IMR-90 (cell line): ENCODE data around the gene PLD5. TPM values are rescaled to one million over a fixed set of nuclear protein-coding genes. Genes with fewer than 3 reads are reported as not detected.

Experiments used
- ATAC-seq: fragments of 200-7000 bp; cut with Tn5 transposase; 2 replicates; pipeline ENCODE4 v1.9.1; 2020; ENCODE audit warnings: low read depth, mild to moderate bottlenecking, moderate library complexity
- BruUV-seq: library from RNA; stranded (reverse); fragments of 400-500 nt; replicated peaks from 2 replicates; lab custom pipeline; 2021; lab: Mats Ljungman, UMichigan
- CTCF ChIA-PET: fragments of 300-600 bp; formaldehyde crosslinking; extraction: SDS; loops from one replicate; lab custom pipeline; 2021; ENCODE audit warnings: antibody characterized with exemption; lab: Yijun Ruan, JAX
- POLR2A ChIA-PET: fragments of 300-600 bp; sonication (Branson Sonifier 250); formaldehyde crosslinking; loops from one replicate; lab custom pipeline; 2022; ENCODE audit warnings: antibody characterized with exemption; ENCODE audit not compliant: unreplicated experiment; lab: Charles Lee
- DNase-seq: peaks from one replicate; pipeline ENCODE4 v3.0.0; 2013
- H2AFZ ChIP-seq: replicated peaks from 2 replicates; pipeline ENCODE3; 2013; ENCODE audit warnings: low read length, mild to moderate bottlenecking; ENCODE audit not compliant: poor library complexity
- H2AK5ac ChIP-seq: 2 replicates; pipeline ENCODE4 v1.6.1; 2013; ENCODE audit warnings: low read depth, low read length, inconsistent platforms
- H2AK9ac ChIP-seq: replicated peaks from 2 replicates; pipeline ENCODE3; 2013; ENCODE audit warnings: mild to moderate bottlenecking, low read depth, low read length, moderate library complexity; ENCODE audit not compliant: poor library complexity
- H2BK120ac ChIP-seq: 2 replicates; pipeline ENCODE4 v1.6.1; 2013; ENCODE audit warnings: low read depth, low read length, inconsistent platforms
- H2BK15ac ChIP-seq: 3 replicates; pipeline ENCODE4 v1.6.1; 2013; ENCODE audit warnings: low read depth, low read length, inconsistent platforms
- H2BK20ac ChIP-seq: 2 replicates; pipeline ENCODE4 v1.6.1; 2013; ENCODE audit warnings: low read depth, mild to moderate bottlenecking, inconsistent platforms, low read length, moderate library complexity
- H2BK5ac ChIP-seq: 2 replicates; pipeline ENCODE4 v1.6.1; 2013; ENCODE audit warnings: mild to moderate bottlenecking, low read depth, low read length, inconsistent platforms; ENCODE audit not compliant: poor library complexity, severe bottlenecking
- H3K14ac ChIP-seq: replicated peaks from 2 replicates; pipeline ENCODE4 v1.6.1; 2013; ENCODE audit warnings: low read depth, low read length, inconsistent platforms
- H3K18ac ChIP-seq: 2 replicates; pipeline ENCODE4 v1.6.1; 2013; ENCODE audit warnings: low read depth, low read length, control low read depth
- H3K23ac ChIP-seq: 2 replicates; pipeline ENCODE4 v1.6.1; 2013; ENCODE audit warnings: low read depth, low read length, inconsistent platforms
- H3K27ac ChIP-seq: 2 replicates; pipeline ENCODE4 v1.5.1; 2013; ENCODE audit warnings: mild to moderate bottlenecking, control low read depth, low read length; ENCODE audit not compliant: insufficient read depth
- H3K27me3 ChIP-seq: 2 replicates; pipeline ENCODE4 v1.6.1; 2013; ENCODE audit warnings: low read length; ENCODE audit not compliant: control insufficient read depth, insufficient read depth
- H3K36me3 ChIP-seq: 2 replicates; pipeline ENCODE4 v1.6.1; 2013; ENCODE audit warnings: low read length, mixed read lengths; ENCODE audit not compliant: control insufficient read depth, insufficient read depth
- H3K4ac ChIP-seq: 2 replicates; pipeline ENCODE4 v1.6.1; 2013; ENCODE audit warnings: low read depth, low read length, inconsistent platforms
- H3K4me1 ChIP-seq: 2 replicates; pipeline ENCODE4 v1.6.1; 2013; ENCODE audit warnings: low read length, mixed read lengths; ENCODE audit not compliant: control insufficient read depth, insufficient read depth
- H3K4me2 ChIP-seq: 2 replicates; pipeline ENCODE4 v1.6.1; 2013; ENCODE audit warnings: low read depth, mild to moderate bottlenecking, control low read depth, low read length, moderate library complexity
- H3K4me3 ChIP-seq: 2 replicates; pipeline ENCODE4 v1.5.1; 2013; ENCODE audit warnings: low read depth, mild to moderate bottlenecking, control low read depth, low read length, moderate library complexity; ENCODE audit not compliant: insufficient read depth
- H3K56ac ChIP-seq: 2 replicates; pipeline ENCODE4 v1.6.1; 2013; ENCODE audit warnings: low read length, inconsistent platforms; ENCODE audit not compliant: insufficient read depth; ENCODE audit errors: extremely low read depth
- H3K79me1 ChIP-seq, 2 experiments: 2 replicates each; pipeline ENCODE4 v1.6.1; 2013; ENCODE audit warnings: low read length in 2 of 2, inconsistent platforms in 1 of 2, low read depth in 1 of 2
- H3K9ac ChIP-seq: 2 replicates; pipeline ENCODE4 v1.6.1; 2013; ENCODE audit warnings: low read depth, low read length, control low read depth
- H3K9me1 ChIP-seq: 2 replicates; pipeline ENCODE4 v1.6.1; 2013; ENCODE audit warnings: low read length, inconsistent platforms; ENCODE audit not compliant: insufficient read depth
- H3K9me3 ChIP-seq: 2 replicates; pipeline ENCODE4 v1.6.1; 2013; ENCODE audit warnings: low read length; ENCODE audit not compliant: control insufficient read depth, insufficient read depth
- H4K20me1 ChIP-seq: 2 replicates; pipeline ENCODE4 v1.6.1; 2013; ENCODE audit warnings: low read length, inconsistent platforms; ENCODE audit not compliant: insufficient read depth
- H4K5ac ChIP-seq: 2 replicates; pipeline ENCODE4 v1.6.1; 2013; ENCODE audit warnings: mild to moderate bottlenecking, low read depth, low read length, control low read depth
- H4K8ac ChIP-seq, 2 experiments: 2 replicates each; pipeline ENCODE4 v1.6.1; 2013; ENCODE audit warnings: low read depth in 2 of 2, low read length in 2 of 2, control low read depth in 1 of 2, inconsistent platforms in 1 of 2
- H4K91ac ChIP-seq: 2 replicates; pipeline ENCODE4 v1.6.1; 2013; ENCODE audit warnings: low read depth, low read length, inconsistent platforms; ENCODE audit not compliant: insufficient read depth
- BHLHE40 ChIP-seq: fragments of 150-350 bp; IDR thresholded peaks from 2 replicates; pipeline ENCODE4 v1.6.1; 2016; ENCODE audit warnings: mild to moderate bottlenecking, low read depth, low read length
- CEBPB ChIP-seq: IDR thresholded peaks from 2 replicates; pipeline ENCODE4 v1.6.1; 2012; ENCODE audit warnings: low read depth, low read length, improper control_type of control experiment
- CHD1 ChIP-seq: IDR thresholded peaks from 2 replicates; pipeline ENCODE4 v1.6.1; 2012; ENCODE audit warnings: low read depth, low read length, improper control_type of control experiment
- CTCF ChIP-seq: conservative IDR thresholded peaks from 2 replicates; pipeline ENCODE4 v1.5.1; 2012; ENCODE audit warnings: mild to moderate bottlenecking, low read depth, low read length, improper control_type of control experiment
- ELK1 ChIP-seq: fragments of 150-350 bp; IDR thresholded peaks from 2 replicates; pipeline ENCODE4 v1.6.1; 2016; ENCODE audit warnings: low read depth, mild to moderate bottlenecking, low read length, moderate library complexity, borderline replicate concordance
- FOS ChIP-seq: fragments of 150-350 bp; IDR thresholded peaks from 2 replicates; pipeline ENCODE4 v1.6.1; 2016; ENCODE audit warnings: low read depth, low read length
- MAFK ChIP-seq: IDR thresholded peaks from 2 replicates; pipeline ENCODE4 v1.6.1; 2012; ENCODE audit warnings: low read depth, low read length, improper control_type of control experiment
- MAZ ChIP-seq: IDR thresholded peaks from 2 replicates; pipeline ENCODE4 v1.6.1; 2012; ENCODE audit warnings: low read depth, mild to moderate bottlenecking, low read length, improper control_type of control experiment, moderate library complexity, borderline replicate concordance
- MXI1 ChIP-seq: IDR thresholded peaks from 2 replicates; pipeline ENCODE4 v1.6.1; 2012; ENCODE audit warnings: low read depth, mild to moderate bottlenecking, low read length, moderate library complexity, borderline replicate concordance
- NFE2L2 ChIP-seq: fragments of 150-350 bp; IDR thresholded peaks from 2 replicates; pipeline ENCODE4 v1.6.1; 2016; ENCODE audit warnings: low read depth, mild to moderate bottlenecking, low read length
- POLR2A ChIP-seq: IDR thresholded peaks from 2 replicates; pipeline ENCODE4 v1.6.1; 2012; ENCODE audit warnings: mild to moderate bottlenecking, low read depth, low read length
- RAD21 ChIP-seq: IDR thresholded peaks from 2 replicates; pipeline ENCODE4 v1.6.1; 2012; ENCODE audit warnings: low read length, improper control_type of control experiment
- RCOR1 ChIP-seq: IDR thresholded peaks from 2 replicates; pipeline ENCODE4 v1.6.1; 2012; ENCODE audit warnings: mild to moderate bottlenecking, low read length, improper control_type of control experiment; ENCODE audit not compliant: insufficient replicate concordance
- RFX5 ChIP-seq: IDR thresholded peaks from 2 replicates; pipeline ENCODE4 v1.8.0; 2012; ENCODE audit warnings: low read depth, mild to moderate bottlenecking, low read length, moderate library complexity
- SMC3 ChIP-seq: fragments of 150-350 bp; IDR thresholded peaks from 2 replicates; pipeline ENCODE4 v1.6.1; 2016; ENCODE audit warnings: low read depth, mild to moderate bottlenecking, antibody characterized with exemption, low read length, moderate library complexity
- USF2 ChIP-seq: fragments of 150-350 bp; IDR thresholded peaks from 2 replicates; pipeline ENCODE4 v1.6.1; 2017; ENCODE audit warnings: mild to moderate bottlenecking, antibody characterized with exemption, low read length, low read depth
- WGBS, 2 experiments: methylation state at CpG; one replicate each; pipeline versions ENCODE4 v1.1.5 to v1.1.7; 2013; ENCODE audit warnings: missing lambda C conversion rate in 2 of 2; ENCODE audit not compliant: insufficient read length in 1 of 2; ENCODE audit errors: extremely low coverage in 2 of 2; 5-methylcytosine and 5-hydroxymethylcytosine counted together
- dilution Hi-C: fragments of 300-500 bp; cut with HindIII; formaldehyde crosslinking; loops from one replicate; pipeline ENCODE4 v1.14.3; 2018; ENCODE audit warnings: low sequenced_read_pairs; ENCODE audit not compliant: unreplicated experiment
- in situ Hi-C: fragments of 300-500 bp; cut with MboI; formaldehyde crosslinking; loops from 3 replicates; pipeline ENCODE4 v1.14.3; 2019; ENCODE audit warnings: low sequenced_read_pairs, inconsistent platforms, mixed read lengths
- intact Hi-C: fragments of 100-400 bp; cut with micrococcal nuclease; formaldehyde crosslinking; loops from 2 replicates; pipeline ENCODE4 v1.10.0; 2022
- polyA plus RNA-seq, 3 experiments: library from polyadenylated mRNA; depleted of rRNA; stranded (reverse); fragments of >200 nt; gene quantifications; 2 replicates each; pipeline ENCODE4 v1.2.3, GENCODE V29; 2012; ENCODE audit warnings: low replicate concordance in 1 of 3
- total RNA-seq: library from RNA; depleted of rRNA; stranded (reverse); fragments of >200 nt; gene quantifications from 2 replicates; pipeline ENCODE4 v1.2.3, GENCODE V29; 2012

PLD5 gene
- total and polyA plus RNA-seq, 2 of the 4 experiments (the other 2 are of a cell fraction): not detected

GRCh38 chr1:242196101-242196500 is 328.4 kb downstream of the PLD5 start:
- no peaks in the 10 kb centered on the region for H3K4me1 ChIP-seq
- no peak overlapping the region for H2AK5ac ChIP-seq
- H3K4ac ChIP-seq: no peak overlapping the region
- intact Hi-C loops: no loop called here
- dilution Hi-C loops: no loop called here
- no peak overlapping the region for H3K18ac ChIP-seq
- H4K8ac ChIP-seq: no peak overlapping the region
- no peak overlapping the region for H4K5ac ChIP-seq
- H4K20me1 ChIP-seq: no peaks in the 10 kb centered on the region
- no peak overlapping the region for H3K27ac ChIP-seq
- H3K9me3 ChIP-seq: peaks cover 17% of the 10 kb centered on the region
- H3K9me1 ChIP-seq: no peaks in the 10 kb centered on the region
- no peak overlapping the region for H4K91ac ChIP-seq
- BruUV-seq: no TSS peak
- no peak overlapping the region for H3K4me3 ChIP-seq
- no peak overlapping the region for H2AK9ac ChIP-seq
- no peak overlapping the region for H2BK120ac ChIP-seq
- CTCF ChIA-PET: no interaction called here
- DNase-seq (no peak), ATAC-seq (no peak)
- H3K9ac ChIP-seq: no peak overlapping the region
- POLR2A ChIA-PET: no interaction called here
- no peak overlapping the region for H3K14ac ChIP-seq
- H2BK15ac ChIP-seq: no peak overlapping the region
- no peaks in the 10 kb centered on the region for H3K36me3 ChIP-seq
- H3K23ac ChIP-seq: no peak overlapping the region
- in situ Hi-C loops: no loop called here
- no CpG with 5 or more reads among the region's 7 CpGs for WGBS, 2 experiments
- no peak overlapping the region for H2BK20ac ChIP-seq
- no peak overlapping the region for H2AFZ ChIP-seq
- H3K79me1 ChIP-seq: no peaks in the 10 kb centered on the region
- no peak overlapping the region for H2BK5ac ChIP-seq
- H3K4me2 ChIP-seq: no peak overlapping the region
- H3K56ac ChIP-seq: no peak overlapping the region
- TF ChIP-seq BHLHE40 (no peak), MAZ (no peak), FOS (no peak), USF2 (no peak), POLR2A (no peak), RCOR1 (no peak), CTCF (no peak), RFX5 (no peak), ELK1 (no peak), NFE2L2 (no peak), MXI1 (no peak), CHD1 (no peak), CEBPB (no peak), SMC3 (no peak), MAFK (no peak), RAD21 (no peak)
- H3K27me3 ChIP-seq: no peaks in the 10 kb centered on the region
